Superior temporal gyrus (tissue), 1 donor: ENCODE results near the gene GOLGB1.
A peak's percentile ranks its signal among the peaks of the same experiment; 100 is the strongest.
"Not testable (repeated sequence)": the region's sequence is repeated elsewhere in the genome, so short reads cannot be mapped to it uniquely, and the experiment has no call there.

ENCODE experiments used
- DNase-seq: peaks from one replicate; pipeline ENCODE4 v3.0.0-alpha.2; 2016; ENCODE audit errors: extremely low spot score

GOLGB1 gene, protein sequence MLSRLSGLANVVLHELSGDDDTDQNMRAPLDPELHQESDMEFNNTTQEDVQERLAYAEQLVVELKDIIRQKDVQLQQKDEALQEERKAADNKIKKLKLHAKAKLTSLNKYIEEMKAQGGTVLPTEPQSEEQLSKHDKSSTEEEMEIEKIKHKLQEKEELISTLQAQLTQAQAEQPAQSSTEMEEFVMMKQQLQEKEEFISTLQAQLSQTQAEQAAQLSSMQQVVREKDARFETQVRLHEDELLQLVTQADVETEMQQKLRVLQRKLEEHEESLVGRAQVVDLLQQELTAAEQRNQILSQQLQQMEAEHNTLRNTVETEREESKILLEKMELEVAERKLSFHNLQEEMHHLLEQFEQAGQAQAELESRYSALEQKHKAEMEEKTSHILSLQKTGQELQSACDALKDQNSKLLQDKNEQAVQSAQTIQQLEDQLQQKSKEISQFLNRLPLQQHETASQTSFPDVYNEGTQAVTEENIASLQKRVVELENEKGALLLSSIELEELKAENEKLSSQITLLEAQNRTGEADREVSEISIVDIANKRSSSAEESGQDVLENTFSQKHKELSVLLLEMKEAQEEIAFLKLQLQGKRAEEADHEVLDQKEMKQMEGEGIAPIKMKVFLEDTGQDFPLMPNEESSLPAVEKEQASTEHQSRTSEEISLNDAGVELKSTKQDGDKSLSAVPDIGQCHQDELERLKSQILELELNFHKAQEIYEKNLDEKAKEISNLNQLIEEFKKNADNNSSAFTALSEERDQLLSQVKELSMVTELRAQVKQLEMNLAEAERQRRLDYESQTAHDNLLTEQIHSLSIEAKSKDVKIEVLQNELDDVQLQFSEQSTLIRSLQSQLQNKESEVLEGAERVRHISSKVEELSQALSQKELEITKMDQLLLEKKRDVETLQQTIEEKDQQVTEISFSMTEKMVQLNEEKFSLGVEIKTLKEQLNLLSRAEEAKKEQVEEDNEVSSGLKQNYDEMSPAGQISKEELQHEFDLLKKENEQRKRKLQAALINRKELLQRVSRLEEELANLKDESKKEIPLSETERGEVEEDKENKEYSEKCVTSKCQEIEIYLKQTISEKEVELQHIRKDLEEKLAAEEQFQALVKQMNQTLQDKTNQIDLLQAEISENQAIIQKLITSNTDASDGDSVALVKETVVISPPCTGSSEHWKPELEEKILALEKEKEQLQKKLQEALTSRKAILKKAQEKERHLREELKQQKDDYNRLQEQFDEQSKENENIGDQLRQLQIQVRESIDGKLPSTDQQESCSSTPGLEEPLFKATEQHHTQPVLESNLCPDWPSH (N-terminal part only)

GRCh38 chr3:121749276-121750086, at the start of gene GOLGB1:
TSS of gene GOLGB1 (minus strand) at chr3:121749741. CDS start at chr3:121730971, 18,770 bp downstream.
- DNase-seq: peak; percentile 99

- DNase-seq: no peak
Observed at GRCh38 chr3:121796970-121797369, 47.4 kb upstream of the GOLGB1 start.

GRCh38 chr3:121794264-121794983, 44.9 kb upstream of the GOLGB1 start:
- no peak for DNase-seq

DNA sequence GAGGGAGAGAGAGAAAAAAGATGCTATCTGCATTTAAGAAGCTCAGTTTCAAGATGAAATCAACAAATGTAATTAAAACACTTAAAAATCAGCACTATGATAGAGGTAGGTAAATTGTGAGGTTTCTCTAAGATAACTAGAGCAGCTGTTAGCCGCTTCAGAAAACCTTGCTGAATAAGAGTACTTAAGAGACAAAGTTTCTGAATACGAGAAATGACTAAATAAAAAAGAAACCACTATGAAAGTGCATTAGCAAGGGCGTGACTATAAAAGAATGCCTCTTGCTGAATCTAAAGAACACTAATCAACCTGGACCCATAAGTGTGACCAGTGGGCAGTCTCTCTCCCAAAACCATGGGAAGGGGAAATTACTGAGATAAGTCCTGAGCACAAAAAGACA, 43.5 kb upstream of the GOLGB1 start:
- DNase-seq: no peak

- no peak for DNase-seq
Observed at GRCh38 chr3:121786485-121786884, 36.9 kb upstream of the GOLGB1 start.

GRCh38 chr3:121782784-121783183, 33.2 kb upstream of the GOLGB1 start:
- not testable (repeated sequence) for DNase-seq

DNA sequence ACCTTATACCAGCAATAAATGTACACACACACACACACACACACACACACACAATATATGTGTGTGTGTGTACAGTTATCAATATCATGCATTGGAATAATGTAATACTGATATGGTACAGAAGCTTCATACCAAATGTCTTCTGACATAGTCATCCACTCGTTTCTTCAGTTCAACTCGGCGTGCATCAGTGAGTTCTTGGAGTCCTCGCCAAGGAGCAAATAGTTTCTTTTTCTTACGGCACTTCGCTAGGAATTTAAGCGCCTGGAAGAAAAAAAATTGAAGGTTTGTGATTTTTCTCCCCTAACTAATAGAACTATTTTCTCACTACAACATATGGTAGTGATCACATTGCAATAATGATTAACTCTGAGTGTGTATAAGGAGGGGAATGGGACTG, 32.1 kb upstream of the GOLGB1 start:
- DNase-seq: no peak

DNA sequence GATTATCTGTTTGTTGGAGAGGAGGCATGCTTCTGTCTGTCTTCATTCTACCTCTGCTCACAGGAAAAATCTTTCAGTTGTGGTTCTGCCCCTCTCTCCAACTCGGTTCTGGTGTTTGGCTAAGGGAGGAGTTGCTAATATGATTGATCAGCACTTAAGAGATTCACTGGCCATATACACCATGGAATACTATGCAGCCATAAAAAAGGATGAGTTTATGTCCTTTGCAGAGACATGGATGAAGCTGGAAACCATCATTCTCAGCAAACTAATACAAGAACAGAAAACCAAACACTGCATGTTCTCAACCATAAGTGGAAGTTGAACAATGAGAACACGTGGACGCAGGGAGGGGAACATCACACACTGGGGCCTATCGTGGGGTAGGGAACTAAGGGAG, 25.6 kb upstream of the GOLGB1 start:
- not testable (repeated sequence) for DNase-seq

GRCh38 chr3:121769246-121769645, 19.7 kb upstream of the GOLGB1 start:
- DNase-seq: no peak

GRCh38 chr3:121768452-121768851, 18.9 kb upstream of the GOLGB1 start:
- no peak for DNase-seq

DNA sequence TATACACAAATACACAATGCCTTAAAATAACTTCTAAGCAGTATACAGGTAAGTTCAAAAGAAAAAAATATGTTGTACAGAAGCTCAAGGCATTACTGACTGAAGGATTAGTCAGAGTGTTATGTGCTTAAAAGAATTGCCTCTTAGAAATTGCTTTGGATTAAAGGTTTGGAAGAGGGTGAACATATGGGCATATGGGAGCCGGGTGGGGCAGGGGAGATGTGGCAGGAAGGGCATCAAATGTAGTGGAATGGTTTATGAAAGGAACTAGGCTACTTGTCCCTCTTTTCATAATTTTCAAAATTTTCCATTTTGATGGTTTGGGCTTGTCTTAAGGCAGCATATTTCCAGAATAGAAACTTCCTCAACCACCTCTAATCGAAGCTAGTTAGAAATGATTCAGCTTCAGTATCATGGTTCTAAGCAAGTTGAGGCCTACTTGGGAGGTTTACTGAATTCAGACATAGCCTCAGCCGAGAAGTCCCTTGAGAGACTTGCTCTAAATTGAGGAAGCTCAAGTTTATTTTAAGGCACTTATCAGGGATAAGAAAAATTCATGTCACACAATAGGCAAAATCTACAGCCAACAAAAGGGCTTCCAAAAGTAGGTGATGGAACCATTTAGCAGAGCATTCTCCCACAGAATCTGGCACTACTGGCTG, 10.1 kb upstream of the GOLGB1 start:
- DNase-seq: no peak

DNA sequence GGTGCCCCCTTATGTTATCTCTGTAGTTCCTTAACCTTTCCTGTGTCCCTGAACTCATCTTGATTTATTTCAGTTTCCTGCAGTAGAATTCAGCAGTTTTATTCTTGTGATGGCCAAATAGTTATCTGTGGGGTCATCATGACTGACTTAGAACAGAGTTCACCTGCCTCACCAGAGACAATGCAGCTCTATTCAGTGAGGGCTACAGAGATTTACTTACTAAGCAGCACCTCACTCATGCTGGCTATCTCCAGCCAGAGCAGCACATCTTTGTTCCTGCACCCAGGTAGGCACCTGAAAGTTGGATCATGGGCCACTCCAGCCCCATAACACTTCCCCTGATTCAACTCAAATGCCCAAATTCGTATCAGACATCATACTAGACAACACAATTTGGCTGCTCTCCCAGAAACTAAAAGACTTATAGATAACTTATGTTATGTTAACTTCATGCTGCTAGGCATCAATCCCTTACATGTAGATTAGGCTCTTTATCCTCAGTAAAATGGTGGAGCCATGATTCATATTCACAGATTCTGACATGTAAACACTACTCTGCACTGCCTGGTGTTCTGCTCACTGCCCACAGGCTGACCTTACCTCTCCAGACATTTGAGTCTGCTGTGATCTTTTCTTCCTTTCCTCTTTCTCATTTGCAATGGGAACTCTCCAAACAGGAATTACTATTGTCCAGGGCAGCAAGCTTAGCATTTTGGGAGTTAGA, 9.3 kb upstream of the GOLGB1 start:
- DNase-seq: no peak

GRCh38 chr3:121757812-121758545, 8.4 kb upstream of the GOLGB1 start:
- no peak for DNase-seq

- DNase-seq: no peak
Observed at GRCh38 chr3:121757087-121757811, 7.7 kb upstream of the GOLGB1 start.

GRCh38 chr3:121752772-121753171, 3.2 kb upstream of the GOLGB1 start:
- DNase-seq: no peak

DNA sequence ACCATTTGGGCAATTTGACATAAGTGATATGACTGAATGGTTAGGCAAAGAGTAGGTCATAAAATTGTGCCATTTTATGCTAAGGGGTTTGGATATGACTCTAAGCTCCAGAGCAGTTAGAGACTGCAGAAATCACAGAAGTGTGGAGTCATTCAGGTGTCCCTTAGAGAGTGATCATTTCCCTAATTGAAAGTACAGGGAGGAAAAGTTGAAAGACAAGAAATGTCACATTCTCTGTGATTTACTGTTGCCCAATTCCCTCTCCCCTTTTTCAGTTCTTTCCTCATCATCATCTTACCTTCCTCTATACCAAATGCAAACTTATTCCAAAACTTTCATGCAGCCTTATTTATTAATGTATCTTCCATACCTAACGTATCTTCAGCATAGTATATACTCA, 2.7 kb upstream of the GOLGB1 start:
- DNase-seq: no peak

DNA sequence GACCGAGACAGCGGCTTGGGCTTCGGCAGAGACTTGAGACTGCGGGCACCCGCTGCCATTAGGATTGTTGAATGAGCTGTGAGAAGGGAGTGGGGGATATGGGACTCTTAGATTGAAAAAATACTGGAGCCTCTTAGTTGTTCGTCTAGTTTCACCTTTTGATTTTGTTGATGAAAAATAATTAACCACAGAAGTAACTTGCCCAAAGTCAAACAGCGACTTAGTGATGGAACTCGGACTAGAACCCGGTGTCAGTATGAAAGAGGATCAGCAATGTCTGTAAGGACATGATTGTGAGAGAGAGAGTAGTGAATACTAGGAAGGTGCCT, 510 bp upstream of the GOLGB1 start:
- no peak for DNase-seq
